Frontal cortex (tissue), 4 donors: ENCODE measurements around the gene STX2. TPM values are rescaled to one million over a fixed set of nuclear protein-coding genes. Genes with fewer than 3 reads are reported as not detected.

ENCODE experiments used
- DNase-seq, 2 donors: peaks; one replicate each; pipeline ENCODE4 v3.0.0; 2012; ENCODE audit warnings: low spot score in 2 of 2
- FAIRE-seq: peaks from 2 replicates; lab custom pipeline; 2012; peaks lifted over from hg19 to GRCh38; lab: Jason Lieb, UNC
- small RNA-seq: library from RNA; depleted of rRNA; stranded (forward); fragments of <200 nt; gene quantifications from one replicate; pipeline ENCODE3, GENCODE V24; 2014
- total RNA-seq: library from RNA; depleted of rRNA; stranded (reverse); fragments of >200 nt; gene quantifications from one replicate; pipeline ENCODE4 v1.2.3, GENCODE V29; 2014
- donor health status: control.
- donor health status: control.
- donor health status: control.

The STX2 gene
- total RNA-seq, 1 donor from 2014 or later, result 21.2 TPM

DNA sequence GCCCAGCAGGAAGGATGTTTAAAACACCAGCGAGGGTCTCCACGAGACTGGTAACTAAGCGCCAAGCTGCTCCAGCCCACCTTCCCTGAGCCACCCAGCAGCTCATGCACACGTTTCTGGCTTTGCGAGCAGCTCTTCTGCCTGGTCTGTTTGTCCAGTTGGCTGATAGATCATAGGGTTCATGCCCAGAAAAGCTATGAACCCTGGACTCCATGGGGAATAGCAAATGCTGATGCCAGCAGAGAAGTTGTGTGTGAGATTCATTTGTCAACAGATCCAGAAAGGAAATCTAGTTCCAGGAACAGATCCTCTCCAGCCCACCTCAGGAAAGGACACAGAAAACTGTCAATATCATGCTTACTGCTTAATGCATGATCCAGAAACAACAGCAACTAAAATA is 94.8 kb downstream of the STX2 start:
- FAIRE-seq (no peak), DNase-seq (no peak)

DNA sequence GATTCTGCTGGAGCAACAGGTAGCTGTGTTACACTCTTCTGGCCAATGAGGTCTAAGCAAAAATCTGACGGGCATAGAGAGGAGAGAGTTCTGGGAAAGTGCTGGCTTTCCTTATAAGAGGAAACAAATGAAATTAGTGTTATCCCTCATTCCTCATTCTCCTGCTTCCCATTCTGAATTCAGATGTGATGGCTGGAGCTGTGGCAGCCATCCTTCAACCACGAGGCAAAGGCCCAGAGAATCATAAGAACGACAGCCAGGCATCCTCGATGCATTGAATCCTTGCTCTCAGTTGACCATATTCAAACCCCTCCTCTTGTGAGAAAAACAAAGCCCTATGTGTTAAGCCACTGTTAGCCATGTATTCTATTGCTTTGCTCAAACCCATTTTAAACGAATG is 95.4 kb downstream of the STX2 start:
- DNase-seq, result no peak
- no peak for FAIRE-seq

DNA sequence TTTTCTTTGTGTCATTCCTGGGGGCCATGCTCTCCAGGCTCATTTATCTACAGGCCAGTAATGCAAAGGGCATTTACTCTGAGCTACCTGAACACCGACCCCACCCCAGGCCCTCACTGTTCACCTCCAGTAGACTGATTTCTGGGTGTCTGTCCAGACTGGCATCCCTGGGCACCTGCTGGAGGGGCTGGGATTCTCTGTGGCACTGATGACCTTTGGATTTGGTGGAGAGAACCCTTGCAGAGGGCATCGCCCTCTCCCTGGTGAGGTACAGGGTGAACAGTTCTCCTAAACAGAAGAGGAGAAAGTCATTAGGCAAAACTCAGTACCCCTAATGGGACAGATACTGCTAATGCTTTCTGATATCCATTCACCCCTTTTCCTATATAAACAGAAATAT is 95.9 kb downstream of the STX2 start:
- FAIRE-seq (no peak), DNase-seq (no peak)

DNA sequence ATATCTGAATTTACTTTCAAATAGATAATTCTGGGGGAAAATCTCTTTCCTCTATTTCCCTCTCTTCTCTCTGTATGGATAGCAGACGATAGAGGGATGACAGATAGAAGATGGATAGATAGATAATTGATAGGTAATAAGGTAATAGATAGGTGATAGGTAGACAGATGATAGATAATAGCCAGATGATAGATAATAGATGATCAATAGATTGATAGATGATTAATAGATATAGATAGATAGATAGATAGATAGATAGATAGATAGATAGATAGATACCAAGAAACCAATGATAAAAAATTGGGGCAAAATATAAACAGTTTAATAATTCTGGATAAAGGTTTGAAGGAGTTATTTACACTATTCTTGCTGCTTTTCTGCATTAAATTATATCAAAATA is 96.3 kb downstream of the STX2 start:
- no peak for DNase-seq
- FAIRE-seq, result no peak

DNA sequence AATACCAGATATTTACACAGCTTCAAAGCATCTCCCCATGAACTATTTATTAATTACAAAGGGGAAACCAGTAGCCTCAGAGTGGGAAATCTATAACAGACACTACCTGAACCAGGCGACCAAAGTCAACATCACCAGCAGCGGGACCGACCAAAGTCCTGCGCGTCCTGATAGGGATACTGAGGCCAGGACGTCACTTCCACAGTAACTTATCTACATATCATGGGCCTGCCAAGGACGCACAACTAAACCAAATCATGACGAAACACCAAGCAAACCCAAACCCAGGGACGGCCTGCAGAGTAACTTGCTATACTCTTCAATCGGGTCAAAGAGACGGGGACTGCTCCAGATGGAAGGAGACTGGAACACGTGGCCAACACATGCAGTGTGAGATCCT is 96.9 kb downstream of the STX2 start:
- no peak for FAIRE-seq
- DNase-seq, result no peak

Small RNAs within 50 kb of the gene (small RNA-seq; reads per million reads assigned to genes)
- gene RNU6-1077P, result not detected

Other genes with a start within 250 kb of the STX2 start
- gene RIMBP2, start 123.0 kb downstream of the STX2 start, total RNA-seq, result 47.7 TPM
- gene RAN, start 32.8 kb upstream of the STX2 start, total RNA-seq, result 447 TPM
- gene ADGRD1, start 114.7 kb upstream of the STX2 start, total RNA-seq, result 4.5 TPM